SK-N-SH (cell line): ENCODE results near the gene ERC2.

ENCODE experiments used
- EP300 ChIP-seq, 2 experiments: IDR thresholded peaks; 2 replicates each; pipeline versions ENCODE4 v1.4.0 to v1.6.1; 2012; ENCODE audit warnings: borderline replicate concordance in 1 of 2, low read depth in 1 of 2, low read length in 1 of 2
- EZH2phosphoT487 ChIP-seq: fragments of 200-600 bp; sonication (generic); IDR thresholded peaks from 2 replicates; pipeline ENCODE4 v1.6.1; 2017; ENCODE audit warnings: low read depth, mixed run types, mild to moderate bottlenecking, antibody characterized with exemption, moderate library complexity, borderline replicate concordance
- FOSL2 ChIP-seq: IDR thresholded peaks from 2 replicates; pipeline ENCODE4 v1.4.0; 2012; ENCODE audit warnings: low read depth, mild to moderate bottlenecking, moderate library complexity, borderline replicate concordance
- POLR2AphosphoS5 ChIP-seq: IDR thresholded peaks from 2 replicates; pipeline ENCODE4 v1.6.1; 2012; ENCODE audit warnings: low read depth, low read length
- RAD21 ChIP-seq: IDR thresholded peaks from 2 replicates; pipeline ENCODE4 v1.6.1; 2012; ENCODE audit warnings: mild to moderate bottlenecking, low read length
- TCF12 ChIP-seq: IDR thresholded peaks from 2 replicates; pipeline ENCODE4 v1.4.0; 2012
- TEAD4 ChIP-seq: IDR thresholded peaks from 2 replicates; pipeline ENCODE4 v1.4.0; 2012; ENCODE audit warnings: mild to moderate bottlenecking, borderline replicate concordance; ENCODE audit not compliant: insufficient read depth
- TF ChIP-seq, protein P1 (sequence below): IDR thresholded peaks from 2 replicates; pipeline ENCODE4 v1.4.0; 2012; ENCODE audit warnings: low read depth, borderline replicate concordance
- TF ChIP-seq, protein P2 (sequence below): fragments of 200-600 bp; sonication (generic); IDR thresholded peaks from 2 replicates; pipeline ENCODE4 v1.6.1; 2017; ENCODE audit warnings: antibody characterized with exemption, mild to moderate bottlenecking, moderate library complexity
- TF ChIP-seq, protein P3 (sequence below): IDR thresholded peaks from 2 replicates; pipeline ENCODE4 v1.6.1; 2012; ENCODE audit warnings: mild to moderate bottlenecking, low read depth, low read length, moderate library complexity
- TF ChIP-seq, protein P4 (sequence below): IDR thresholded peaks from 2 replicates; pipeline ENCODE4 v1.4.0; 2012; ENCODE audit warnings: low read depth
- TF ChIP-seq, protein P5 (sequence below): IDR thresholded peaks from 2 replicates; pipeline ENCODE4; 2012

DNA sequence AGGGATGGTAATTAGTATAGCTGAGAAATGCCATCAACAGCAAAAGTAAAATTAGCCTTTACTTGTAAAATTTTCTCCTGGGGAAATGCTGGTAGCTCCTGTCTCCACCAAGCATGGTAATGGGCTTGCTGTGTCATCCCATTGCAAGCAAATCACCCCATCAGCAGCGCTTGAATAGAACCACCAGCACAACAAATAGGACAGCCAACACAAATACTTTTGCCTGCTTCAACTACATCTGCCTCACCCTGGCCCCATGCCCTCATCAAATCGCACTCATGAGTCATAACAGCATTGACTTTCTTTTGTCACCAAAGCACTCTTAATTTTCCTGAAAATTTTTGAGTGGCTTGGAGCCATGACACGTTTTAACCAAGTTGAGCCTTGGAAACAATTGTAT is 52.6 kb downstream of the ERC2 start:
- TF ChIP-seq EZH2phosphoT487 (no peak), EP300 (IDR thresholded peaks at IDR 0.05; ENCODE audit: borderline replicate concordance in 1 of 2, low read depth in 1 of 2, low read length in 1 of 2) (no peak), FOSL2 (no peak), TEAD4 (no peak), POLR2AphosphoS5 (no peak), TCF12 (no peak), RAD21 (no peak)
- TF ChIP-seq, protein P1, sequence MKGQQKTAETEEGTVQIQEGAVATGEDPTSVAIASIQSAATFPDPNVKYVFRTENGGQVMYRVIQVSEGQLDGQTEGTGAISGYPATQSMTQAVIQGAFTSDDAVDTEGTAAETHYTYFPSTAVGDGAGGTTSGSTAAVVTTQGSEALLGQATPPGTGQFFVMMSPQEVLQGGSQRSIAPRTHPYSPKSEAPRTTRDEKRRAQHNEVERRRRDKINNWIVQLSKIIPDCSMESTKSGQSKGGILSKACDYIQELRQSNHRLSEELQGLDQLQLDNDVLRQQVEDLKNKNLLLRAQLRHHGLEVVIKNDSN = no peak
- TF ChIP-seq, protein P2, sequence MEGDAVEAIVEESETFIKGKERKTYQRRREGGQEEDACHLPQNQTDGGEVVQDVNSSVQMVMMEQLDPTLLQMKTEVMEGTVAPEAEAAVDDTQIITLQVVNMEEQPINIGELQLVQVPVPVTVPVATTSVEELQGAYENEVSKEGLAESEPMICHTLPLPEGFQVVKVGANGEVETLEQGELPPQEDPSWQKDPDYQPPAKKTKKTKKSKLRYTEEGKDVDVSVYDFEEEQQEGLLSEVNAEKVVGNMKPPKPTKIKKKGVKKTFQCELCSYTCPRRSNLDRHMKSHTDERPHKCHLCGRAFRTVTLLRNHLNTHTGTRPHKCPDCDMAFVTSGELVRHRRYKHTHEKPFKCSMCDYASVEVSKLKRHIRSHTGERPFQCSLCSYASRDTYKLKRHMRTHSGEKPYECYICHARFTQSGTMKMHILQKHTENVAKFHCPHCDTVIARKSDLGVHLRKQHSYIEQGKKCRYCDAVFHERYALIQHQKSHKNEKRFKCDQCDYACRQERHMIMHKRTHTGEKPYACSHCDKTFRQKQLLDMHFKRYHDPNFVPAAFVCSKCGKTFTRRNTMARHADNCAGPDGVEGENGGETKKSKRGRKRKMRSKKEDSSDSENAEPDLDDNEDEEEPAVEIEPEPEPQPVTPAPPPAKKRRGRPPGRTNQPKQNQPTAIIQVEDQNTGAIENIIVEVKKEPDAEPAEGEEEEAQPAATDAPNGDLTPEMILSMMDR = no peak
- TF ChIP-seq, protein P3, sequence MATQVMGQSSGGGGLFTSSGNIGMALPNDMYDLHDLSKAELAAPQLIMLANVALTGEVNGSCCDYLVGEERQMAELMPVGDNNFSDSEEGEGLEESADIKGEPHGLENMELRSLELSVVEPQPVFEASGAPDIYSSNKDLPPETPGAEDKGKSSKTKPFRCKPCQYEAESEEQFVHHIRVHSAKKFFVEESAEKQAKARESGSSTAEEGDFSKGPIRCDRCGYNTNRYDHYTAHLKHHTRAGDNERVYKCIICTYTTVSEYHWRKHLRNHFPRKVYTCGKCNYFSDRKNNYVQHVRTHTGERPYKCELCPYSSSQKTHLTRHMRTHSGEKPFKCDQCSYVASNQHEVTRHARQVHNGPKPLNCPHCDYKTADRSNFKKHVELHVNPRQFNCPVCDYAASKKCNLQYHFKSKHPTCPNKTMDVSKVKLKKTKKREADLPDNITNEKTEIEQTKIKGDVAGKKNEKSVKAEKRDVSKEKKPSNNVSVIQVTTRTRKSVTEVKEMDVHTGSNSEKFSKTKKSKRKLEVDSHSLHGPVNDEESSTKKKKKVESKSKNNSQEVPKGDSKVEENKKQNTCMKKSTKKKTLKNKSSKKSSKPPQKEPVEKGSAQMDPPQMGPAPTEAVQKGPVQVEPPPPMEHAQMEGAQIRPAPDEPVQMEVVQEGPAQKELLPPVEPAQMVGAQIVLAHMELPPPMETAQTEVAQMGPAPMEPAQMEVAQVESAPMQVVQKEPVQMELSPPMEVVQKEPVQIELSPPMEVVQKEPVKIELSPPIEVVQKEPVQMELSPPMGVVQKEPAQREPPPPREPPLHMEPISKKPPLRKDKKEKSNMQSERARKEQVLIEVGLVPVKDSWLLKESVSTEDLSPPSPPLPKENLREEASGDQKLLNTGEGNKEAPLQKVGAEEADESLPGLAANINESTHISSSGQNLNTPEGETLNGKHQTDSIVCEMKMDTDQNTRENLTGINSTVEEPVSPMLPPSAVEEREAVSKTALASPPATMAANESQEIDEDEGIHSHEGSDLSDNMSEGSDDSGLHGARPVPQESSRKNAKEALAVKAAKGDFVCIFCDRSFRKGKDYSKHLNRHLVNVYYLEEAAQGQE = no peak
- TF ChIP-seq, protein P4, sequence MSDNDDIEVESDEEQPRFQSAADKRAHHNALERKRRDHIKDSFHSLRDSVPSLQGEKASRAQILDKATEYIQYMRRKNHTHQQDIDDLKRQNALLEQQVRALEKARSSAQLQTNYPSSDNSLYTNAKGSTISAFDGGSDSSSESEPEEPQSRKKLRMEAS = no peak
- TF ChIP-seq, protein P5, sequence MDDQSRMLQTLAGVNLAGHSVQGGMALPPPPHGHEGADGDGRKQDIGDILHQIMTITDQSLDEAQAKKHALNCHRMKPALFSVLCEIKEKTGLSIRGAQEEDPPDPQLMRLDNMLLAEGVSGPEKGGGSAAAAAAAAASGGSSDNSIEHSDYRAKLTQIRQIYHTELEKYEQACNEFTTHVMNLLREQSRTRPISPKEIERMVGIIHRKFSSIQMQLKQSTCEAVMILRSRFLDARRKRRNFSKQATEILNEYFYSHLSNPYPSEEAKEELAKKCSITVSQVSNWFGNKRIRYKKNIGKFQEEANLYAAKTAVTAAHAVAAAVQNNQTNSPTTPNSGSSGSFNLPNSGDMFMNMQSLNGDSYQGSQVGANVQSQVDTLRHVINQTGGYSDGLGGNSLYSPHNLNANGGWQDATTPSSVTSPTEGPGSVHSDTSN = no peak
